NOMO-1 (cell line): Measurements from ENCODE around the gene POC1B.

Experiments used
- DNase-seq, 2 experiments: peaks; one replicate each; lab custom pipeline; 2025; ENCODE audit not compliant: unreplicated experiment in 2 of 2; lab: John Stamatoyannopoulos, UW

The POC1B gene

DNA sequence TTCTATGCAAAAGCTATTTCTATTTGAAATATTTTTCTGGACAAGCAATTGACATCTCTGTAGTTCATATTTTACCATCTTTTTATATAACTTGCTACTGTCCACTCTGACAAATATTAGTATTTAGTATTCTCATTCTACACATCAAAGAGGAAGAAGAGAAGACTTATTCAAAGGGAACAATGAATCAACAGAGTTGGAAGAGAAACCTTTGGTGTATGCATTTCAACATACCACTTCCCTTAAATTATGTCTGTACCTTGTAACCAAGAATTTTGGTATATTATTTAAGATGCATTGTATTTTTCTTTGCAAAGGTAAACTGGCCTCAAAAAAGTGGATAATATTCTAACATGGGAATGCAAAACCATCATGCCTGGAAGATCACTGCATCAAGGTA lies 101.5 kb downstream of the POC1B start:
- peak; percentile 43 to 83 for DNase-seq

GRCh38 chr12:89421092-89421835 lies 104.6 kb downstream of the POC1B start:
- no peak for DNase-seq

GRCh38 chr12:89418228-89418910 lies 107.5 kb downstream of the POC1B start:
- DNase-seq = no peak

DNA sequence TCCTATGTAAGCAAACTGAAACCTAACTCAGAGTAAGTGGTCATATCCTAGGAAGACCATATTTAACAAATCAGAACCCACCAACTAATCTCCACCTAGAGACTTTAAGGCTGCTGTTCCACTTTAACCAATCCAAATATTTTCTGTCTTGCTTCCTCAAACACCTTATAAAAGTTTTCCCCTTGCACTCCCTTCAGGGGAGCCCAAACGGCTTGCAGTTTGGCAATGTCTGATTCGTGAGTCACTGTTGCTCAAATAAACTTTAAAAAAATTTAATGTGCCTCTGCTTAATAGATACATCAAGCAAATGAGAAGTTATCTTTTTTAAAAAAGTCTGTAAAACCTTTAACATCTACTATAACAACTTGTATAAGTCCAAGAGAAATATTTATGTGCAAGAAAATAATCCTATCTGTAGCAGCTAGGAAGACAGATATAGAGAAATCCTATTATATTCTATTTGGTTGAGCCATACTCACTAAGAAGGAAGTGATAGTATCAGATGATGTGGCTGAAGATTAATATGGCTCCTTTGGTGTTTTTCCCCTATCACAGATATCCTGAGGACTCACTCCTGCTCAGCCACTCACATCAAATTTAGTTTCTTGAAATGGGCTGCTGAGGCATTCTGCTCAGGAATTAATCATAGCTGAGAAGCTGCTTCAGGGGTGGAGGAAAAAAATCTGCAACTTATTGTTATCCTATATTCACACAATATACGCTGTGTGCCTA lies 108.4 kb downstream of the POC1B start:
- peak; percentile 62 to 80 for DNase-seq

- DNase-seq = no peak
Observed at GRCh38 chr12:89416049-89416792, 109.6 kb downstream of the POC1B start.

GRCh38 chr12:89414851-89415250 lies 111.0 kb downstream of the POC1B start:
- no peak for DNase-seq

DNA sequence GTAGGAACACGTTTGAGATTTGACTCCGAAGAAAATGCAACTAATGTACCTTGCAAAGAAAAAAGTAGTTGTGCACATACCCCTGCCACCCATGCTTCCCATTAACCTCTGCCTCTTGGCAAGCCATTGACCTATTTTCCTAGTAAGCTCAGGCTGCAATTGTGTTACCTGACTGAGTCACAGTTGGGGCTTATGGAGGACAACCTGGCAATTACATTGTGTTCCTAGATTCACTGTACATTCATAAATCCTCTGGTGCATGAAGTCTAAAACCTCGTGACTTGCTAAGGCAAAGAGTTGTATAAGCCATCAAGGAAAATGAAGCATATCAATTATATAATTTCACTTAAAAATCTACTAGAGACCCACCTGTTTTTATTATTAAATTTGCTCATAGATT lies 111.5 kb downstream of the POC1B start:
- DNase-seq = no peak

DNA sequence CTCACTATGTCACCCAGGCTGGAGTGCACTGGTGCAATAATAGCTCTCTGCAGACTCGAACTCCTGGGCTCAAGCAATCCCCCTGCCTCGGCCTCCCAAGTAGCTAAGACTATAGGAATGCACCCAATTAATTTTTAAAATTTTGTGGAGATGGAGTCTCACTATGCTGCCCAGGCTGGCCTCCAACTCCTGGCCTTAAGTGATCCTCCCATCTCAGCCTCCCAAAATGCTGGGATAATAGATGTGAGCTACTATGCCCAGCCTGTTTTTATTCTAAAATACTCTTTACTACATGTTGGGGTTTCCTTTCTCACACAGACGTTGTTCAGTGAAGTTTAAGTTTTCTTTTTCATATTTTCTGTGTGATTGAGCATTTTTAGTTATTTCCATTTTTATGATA lies 112.6 kb downstream of the POC1B start:
- DNase-seq = no peak

- DNase-seq = no peak
Observed at GRCh38 chr12:89412665-89413064, 113.2 kb downstream of the POC1B start.

- DNase-seq = no peak
Observed at GRCh38 chr12:89411846-89412245, 114.0 kb downstream of the POC1B start.

DNA sequence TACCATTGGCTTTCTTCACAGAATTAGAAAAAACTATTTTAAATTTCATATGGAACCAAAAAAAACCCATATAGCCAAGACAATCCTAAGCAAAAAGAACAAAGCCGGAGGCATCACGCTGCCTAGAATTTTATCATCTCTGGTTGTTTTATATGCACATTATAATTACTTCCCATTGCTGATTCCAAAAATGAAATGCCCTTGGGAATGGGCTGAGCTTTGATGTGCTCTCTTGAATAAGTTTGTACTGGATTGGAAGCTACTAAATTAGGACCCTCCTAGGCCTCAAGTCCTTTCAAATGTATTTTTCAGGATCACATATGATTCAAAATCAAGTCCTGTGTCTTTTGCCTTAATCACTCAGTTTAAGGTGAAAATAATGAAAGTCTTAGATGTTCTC lies 114.6 kb downstream of the POC1B start:
- no peak for DNase-seq

GRCh38 chr12:89405626-89406345 lies 120.1 kb downstream of the POC1B start:
- no peak for DNase-seq

DNA sequence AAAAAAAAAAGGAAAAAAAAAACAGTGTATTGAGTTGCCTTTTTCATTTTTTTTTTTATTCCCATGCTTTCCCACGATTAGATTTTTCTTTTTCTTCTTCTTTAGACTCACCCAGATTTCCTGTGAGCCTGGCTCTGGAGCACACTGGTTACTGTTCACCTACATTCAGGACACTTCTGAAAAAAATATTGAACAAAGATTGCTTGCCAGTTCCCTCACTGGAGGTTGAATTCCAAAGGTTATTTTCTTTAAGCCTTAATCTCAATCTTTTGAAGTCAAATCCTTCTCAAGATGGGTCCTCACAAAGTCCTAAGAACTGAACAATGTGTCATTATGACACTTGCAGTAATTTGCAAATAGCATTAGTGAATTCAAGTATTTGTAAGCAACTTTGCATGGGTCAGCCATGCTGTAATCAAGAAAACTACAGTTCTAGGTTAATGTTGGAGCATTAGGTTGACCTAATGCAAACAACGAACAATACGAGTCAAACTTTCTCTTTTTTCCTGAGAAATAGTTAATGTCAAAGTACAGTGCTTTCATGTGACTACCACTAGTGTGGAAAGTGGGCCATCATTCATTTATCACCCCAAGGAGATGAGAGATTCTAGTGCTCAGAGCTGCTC lies 124.3 kb downstream of the POC1B start:
- no peak for DNase-seq

- no peak for DNase-seq
Observed at GRCh38 chr12:89400415-89400814, 125.4 kb downstream of the POC1B start.

- DNase-seq = no peak
Observed at GRCh38 chr12:89395712-89396111, 130.1 kb downstream of the POC1B start.

DNA sequence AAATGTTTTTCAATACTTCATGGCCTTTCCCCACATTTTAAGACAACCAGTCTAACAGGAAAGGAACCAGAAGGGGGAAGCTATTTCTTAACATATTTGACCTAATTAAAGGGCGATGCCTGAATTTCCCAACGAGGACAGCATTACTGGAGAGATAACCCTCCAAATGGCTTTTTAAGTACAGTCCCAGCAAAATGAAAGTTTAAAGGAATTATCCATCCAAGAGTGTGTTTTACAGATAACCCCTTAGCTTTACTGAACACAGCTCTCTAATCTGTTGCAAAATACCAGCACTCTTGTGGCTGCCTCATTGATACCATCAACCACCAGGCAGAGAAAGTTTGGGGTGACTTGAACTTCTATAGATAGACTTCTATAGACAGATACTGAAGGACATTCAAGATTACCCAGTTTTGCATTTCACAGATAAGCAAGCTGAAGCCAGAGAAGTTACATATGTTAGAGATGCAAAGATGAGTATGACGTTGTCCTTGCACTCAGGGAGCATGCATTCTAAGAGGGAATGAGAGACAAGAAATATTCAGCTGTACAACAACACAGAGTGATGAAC lies 132.2 kb downstream of the POC1B start:
- DNase-seq = peak in 1 of 2 experiments; percentile 35

GRCh38 chr12:89392391-89392790 lies 133.5 kb downstream of the POC1B start:
- peak in 1 of 2 experiments; percentile 34 for DNase-seq

- DNase-seq = no peak
Observed at GRCh38 chr12:89391726-89392336, 134.0 kb downstream of the POC1B start.
